Mesodermal cell (in vitro differentiated cells): ENCODE results near the gene SP100.

ENCODE experiments used
- H3K27ac ChIP-seq: 2 replicates; pipeline ENCODE4 v1.7.0; 2013; ENCODE audit warnings: mild to moderate bottlenecking, low read depth, low read length, moderate library complexity; ENCODE audit not compliant: severe bottlenecking
- H3K36me3 ChIP-seq: 2 replicates; pipeline ENCODE4 v1.7.1; 2013; ENCODE audit warnings: mild to moderate bottlenecking, low read length, moderate library complexity; ENCODE audit not compliant: control insufficient read depth, insufficient read depth
- H3K4me1 ChIP-seq: one replicate; pipeline ENCODE4 v1.7.1; 2013; ENCODE audit warnings: mild to moderate bottlenecking, low read length; ENCODE audit not compliant: insufficient read depth, control insufficient read depth, poor library complexity, severe bottlenecking
- H3K4me3 ChIP-seq: 2 replicates; pipeline ENCODE4 v1.7.0; 2013; ENCODE audit warnings: low read length, control low read depth, mild to moderate bottlenecking; ENCODE audit not compliant: insufficient read depth, poor library complexity, severe bottlenecking; ENCODE audit errors: extremely low read depth
- H3K9me3 ChIP-seq: 2 replicates; pipeline ENCODE4 v1.7.1; 2013; ENCODE audit warnings: mild to moderate bottlenecking, low read length, moderate library complexity; ENCODE audit not compliant: control insufficient read depth
- WGBS, 2 experiments: methylation state at CpG; one replicate each; pipeline ENCODE4 v1.1.5; 2013; ENCODE audit warnings: missing lambda C conversion rate in 2 of 2; ENCODE audit not compliant: insufficient coverage in 2 of 2; 5-methylcytosine and 5-hydroxymethylcytosine counted together

SP100 gene

DNA sequence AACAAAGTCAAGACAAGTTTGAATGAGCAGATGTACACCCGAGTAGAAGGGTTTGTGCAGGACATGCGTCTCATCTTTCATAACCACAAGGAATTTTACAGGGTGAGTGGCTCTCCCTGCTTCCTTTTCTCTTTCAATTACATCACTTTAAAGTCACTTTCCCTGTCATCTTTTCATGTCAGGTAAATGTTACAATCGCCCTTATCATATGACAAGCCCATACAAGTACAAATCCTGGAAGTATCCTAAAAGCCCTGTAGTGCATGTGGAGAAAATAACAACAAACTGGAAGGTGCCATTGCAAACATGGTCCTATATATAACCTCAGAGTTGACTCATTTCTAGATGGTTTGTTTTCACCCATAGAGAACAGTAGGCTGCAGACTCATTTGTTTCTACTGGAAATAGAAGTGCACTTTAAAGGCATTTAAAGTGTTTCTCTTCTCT is 126.0 kb downstream of the SP100 start:
- H3K9me3 ChIP-seq = no peaks in the 10 kb centered on the region
- no peak overlapping the region for H3K27ac ChIP-seq
- no peak overlapping the region for H3K4me3 ChIP-seq
- H3K4me1 ChIP-seq = peaks cover 2% of the 10 kb centered on the region
- no peaks in the 10 kb centered on the region for H3K36me3 ChIP-seq
- 67 to 76% methylated on average over 2 to 3 of the region's 3 CpGs for WGBS, 2 experiments

DNA sequence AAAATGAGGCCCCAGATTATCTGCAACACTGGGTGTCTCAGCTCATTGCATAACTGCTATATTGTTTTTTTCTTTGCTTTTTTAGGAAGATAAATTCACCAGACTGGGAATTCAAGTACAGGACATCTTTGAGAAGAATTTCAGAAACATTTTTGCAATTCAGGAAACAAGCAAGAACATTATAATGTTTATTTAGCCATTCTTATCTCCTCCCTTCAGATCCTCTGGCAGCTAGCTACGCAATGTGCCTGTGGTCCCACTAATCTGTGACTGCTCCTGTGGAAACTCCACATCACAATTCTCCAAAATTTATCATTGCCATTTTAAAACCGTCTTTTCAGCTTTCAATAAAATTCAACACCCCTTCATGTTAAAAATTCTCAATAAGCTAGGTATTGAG is 126.8 kb downstream of the SP100 start:
- no peaks in the 10 kb centered on the region for H3K36me3 ChIP-seq
- H3K9me3 ChIP-seq = no peaks in the 10 kb centered on the region
- no peak overlapping the region for H3K27ac ChIP-seq
- WGBS, 2 experiments = 83 to 100% methylated on average over 1 to 2 of the region's 2 CpGs
- H3K4me1 ChIP-seq = peaks cover 2% of the 10 kb centered on the region
- H3K4me3 ChIP-seq = no peak overlapping the region

DNA sequence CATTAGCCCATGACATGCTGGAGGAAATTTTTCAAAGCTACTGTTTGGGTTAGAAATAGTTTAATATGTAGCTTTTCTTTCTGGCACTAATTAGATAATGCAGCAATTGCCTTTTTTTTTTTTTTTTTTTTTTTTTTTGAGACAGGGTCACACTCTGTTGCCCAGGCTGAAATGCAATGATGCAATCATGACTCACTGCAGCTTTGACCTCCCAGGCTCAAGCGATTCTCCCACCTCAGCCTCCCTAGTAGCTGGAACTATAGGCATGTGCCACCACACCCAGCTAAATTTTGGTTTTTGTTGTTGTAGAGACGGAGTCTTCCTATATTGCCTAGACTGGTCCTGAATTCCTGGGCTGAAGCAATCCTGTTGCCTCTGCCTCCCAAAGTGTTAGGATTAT is 136.2 kb downstream of the SP100 start:
- H3K9me3 ChIP-seq = no peaks in the 10 kb centered on the region
- whole genome bisulfite sequencing, 2 experiments = 100% methylated on average over 1 of the region's 2 CpGs; no CpG with 5 or more reads in 1 of the 2 experiments

DNA sequence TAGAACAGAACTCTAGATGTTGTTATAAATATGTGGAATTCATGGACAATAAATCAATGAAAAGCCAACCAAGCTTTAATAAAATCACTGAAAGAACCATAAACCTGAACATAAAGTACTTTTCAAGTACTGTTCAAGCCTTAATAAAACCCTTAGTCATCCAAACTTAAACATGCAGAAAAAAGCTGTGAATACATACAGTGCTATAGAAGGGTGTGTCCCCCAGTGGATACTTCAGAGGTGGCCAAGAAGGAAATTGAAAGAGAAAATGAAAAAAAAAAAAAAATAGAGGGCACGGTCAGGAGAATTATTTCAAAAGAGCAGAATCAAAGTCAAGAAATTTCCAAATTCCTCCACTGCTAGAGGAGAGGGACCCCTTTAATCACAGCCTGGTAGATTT is 141.1 kb downstream of the SP100 start:
- 83% methylated on average over 1 of the region's 1 CpG; no CpG with 5 or more reads in 1 of the 2 experiments for WGBS, 2 experiments
- Histone ChIP-seq H3K4me3 (no peak overlapping the region), H3K36me3 (no peaks in the 10 kb centered on the region), H3K27ac (no peak overlapping the region), H3K4me1 (no peaks in the 10 kb centered on the region), H3K9me3 (no peaks in the 10 kb centered on the region)

More for the DNA sequence above, 136.2 kb downstream of the SP100 start:
- Histone ChIP-seq H3K36me3 (no peaks in the 10 kb centered on the region), H3K4me3 (no peak overlapping the region), H3K4me1 (no peaks in the 10 kb centered on the region), H3K27ac (no peak overlapping the region)

DNA sequence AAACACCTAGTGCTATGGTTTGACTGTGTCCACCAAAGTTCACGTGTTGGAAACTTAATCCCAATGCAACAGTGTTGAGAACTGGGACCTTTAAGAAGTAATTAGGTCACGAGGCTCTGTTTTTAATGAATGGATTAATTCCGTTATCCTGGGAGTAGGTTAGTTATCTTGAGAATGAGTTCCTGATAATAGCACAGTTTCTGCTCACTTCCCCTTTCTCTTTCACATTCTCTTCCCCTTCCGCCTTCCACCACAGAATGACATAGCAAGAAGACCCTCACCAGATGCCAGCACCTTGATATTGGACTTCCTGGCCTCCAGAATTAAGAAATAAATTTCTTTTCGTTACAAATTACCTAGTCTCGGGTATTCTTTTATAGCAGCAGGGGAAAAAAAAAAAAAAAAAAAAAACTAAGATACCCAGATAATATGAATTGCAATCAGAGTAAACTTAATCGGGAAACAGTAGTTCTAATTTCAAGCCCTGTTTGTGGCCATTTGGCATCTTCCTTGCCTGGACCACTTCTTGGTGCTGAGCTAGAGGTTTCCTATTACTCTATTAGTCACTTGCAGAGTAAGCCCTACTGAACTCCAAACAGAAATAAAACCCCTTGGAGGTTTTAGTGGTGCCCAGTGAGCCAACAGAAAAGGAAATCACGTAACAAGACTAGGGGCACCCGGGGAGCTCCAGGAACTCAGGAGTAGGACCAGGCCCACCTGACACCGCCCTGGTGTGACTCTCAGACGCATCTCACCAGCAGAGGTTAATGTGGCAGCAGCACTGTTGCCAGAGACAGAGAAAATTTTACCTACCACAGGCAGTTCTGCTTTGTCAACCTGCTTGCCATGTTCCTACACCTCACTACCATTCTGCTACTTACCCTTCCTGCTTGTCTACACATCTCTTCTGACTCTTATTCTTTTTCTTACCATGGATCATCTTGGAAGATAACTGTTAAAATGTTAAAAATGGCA is 149.1 kb downstream of the SP100 start:
- no peak overlapping the region for H3K4me3 ChIP-seq
- no peaks in the 10 kb centered on the region for H3K4me1 ChIP-seq
- H3K36me3 ChIP-seq = no peaks in the 10 kb centered on the region
- no peaks in the 10 kb centered on the region for H3K9me3 ChIP-seq
- WGBS, 2 experiments = 86 to 89% methylated on average over 7 to 8 of the region's 11 CpGs
- H3K27ac ChIP-seq = no peak overlapping the region

DNA sequence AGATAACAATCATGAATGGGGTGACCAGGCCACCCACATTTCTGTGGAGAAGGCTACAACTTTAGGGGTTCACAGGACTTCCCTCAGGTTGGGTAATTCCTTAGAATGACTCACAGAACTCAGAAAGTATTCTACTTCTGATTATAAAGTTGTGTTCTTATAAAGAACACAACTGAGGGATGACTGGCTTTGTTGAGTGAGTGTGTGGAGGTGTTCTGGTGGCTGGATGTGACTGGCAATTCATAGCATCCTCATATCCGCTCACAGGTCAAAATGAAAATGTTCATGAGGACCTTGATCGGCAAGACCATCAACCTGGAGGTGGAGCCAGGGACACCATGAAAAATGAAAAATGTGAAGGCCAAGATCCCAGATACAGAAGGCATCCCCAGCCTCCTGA is 153.3 kb downstream of the SP100 start:
- Histone ChIP-seq H3K4me3 (no peak overlapping the region), H3K4me1 (no peaks in the 10 kb centered on the region), H3K36me3 (no peaks in the 10 kb centered on the region), H3K9me3 (peaks cover 6% of the 10 kb centered on the region), H3K27ac (no peak overlapping the region)
- WGBS, 2 experiments = 89 to 100% methylated on average over 2 of the region's 2 CpGs

DNA sequence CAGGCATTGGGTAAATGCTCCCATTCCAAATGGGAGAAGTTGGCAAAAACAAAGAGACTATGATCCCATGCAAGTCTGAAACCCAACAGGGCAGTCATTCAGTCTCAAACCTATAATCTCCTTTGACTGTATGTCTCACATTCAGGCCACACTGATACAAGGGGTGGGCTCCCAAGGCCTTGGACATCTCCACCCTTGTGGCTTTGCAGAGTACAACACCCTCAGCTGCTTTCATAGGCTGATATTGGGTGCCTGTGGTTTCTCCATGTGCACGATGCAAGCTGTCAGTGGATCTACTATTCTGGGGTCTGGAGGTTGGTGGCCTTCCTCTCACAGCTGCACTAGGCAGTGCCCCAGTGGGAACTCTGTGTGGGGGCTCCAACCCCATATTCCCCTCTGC is 155.0 kb downstream of the SP100 start:
- Histone ChIP-seq H3K27ac (no peak overlapping the region), H3K9me3 (peaks cover 6% of the 10 kb centered on the region), H3K4me1 (no peaks in the 10 kb centered on the region), H3K4me3 (no peak overlapping the region), H3K36me3 (no peaks in the 10 kb centered on the region)
- WGBS, 2 experiments = 80% methylated on average over 1 of the region's 1 CpG; no CpG with 5 or more reads in 1 of the 2 experiments

DNA sequence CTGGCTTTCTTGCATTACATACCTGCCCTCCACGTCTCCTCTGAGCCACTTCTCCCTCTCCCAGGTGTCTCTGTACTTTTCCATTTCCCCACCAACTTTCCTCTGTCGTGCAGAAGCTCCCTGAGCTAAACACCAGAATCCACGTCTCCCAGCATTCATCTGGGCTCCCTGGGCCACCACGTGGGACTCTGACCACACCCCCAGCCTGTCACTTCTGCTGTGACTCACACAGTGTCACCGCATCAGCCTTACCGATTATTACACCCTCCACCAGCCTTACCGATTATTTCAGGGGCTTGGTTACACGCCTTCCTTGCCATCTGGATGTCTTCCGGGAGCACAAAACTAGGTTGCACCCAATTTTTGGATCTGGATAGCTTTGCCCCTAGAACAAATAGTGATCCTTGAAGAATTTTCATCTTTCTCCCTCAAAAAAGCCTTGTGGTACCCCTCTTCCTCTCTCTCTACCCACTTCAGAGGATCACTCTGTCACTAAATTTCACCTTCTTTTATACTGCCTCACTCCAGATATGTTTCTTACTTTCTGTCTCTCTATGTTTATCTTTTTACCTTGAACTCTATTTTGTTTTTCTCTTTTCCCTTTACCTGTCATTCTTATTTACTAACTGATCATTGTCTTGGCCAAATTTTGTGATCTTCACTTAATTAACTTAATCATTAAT is 159.8 kb downstream of the SP100 start:
- Histone ChIP-seq H3K4me1 (no peaks in the 10 kb centered on the region), H3K9me3 (peaks cover 6% of the 10 kb centered on the region), H3K4me3 (no peak overlapping the region), H3K27ac (no peak overlapping the region), H3K36me3 (no peaks in the 10 kb centered on the region)
- 78 to 79% methylated on average over 9 of the region's 9 CpGs for WGBS, 2 experiments

DNA sequence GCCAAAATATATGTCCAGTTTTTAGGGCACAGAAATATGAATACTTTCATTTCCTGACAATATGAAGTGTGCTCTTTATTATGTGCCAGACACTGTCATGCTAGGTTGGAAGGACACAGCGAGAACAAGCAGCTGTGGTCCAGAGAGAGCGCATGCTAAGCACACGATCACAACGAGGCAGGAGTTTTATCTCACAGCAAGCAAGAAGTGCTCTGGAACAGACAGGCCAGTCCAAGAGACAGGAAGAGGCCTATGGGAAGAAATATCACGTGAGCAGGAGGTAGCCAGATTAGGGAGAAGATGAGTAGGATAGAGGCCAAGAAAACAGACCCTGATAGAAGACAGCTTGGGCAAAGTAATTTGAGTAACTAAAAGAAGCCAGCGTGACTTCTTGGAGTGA is 161.1 kb downstream of the SP100 start:
- Histone ChIP-seq H3K9me3 (no peaks in the 10 kb centered on the region), H3K27ac (no peak overlapping the region), H3K36me3 (no peaks in the 10 kb centered on the region), H3K4me1 (no peaks in the 10 kb centered on the region), H3K4me3 (no peak overlapping the region)
- WGBS, 2 experiments = 89 to 98% methylated on average over 5 to 6 of the region's 6 CpGs

DNA sequence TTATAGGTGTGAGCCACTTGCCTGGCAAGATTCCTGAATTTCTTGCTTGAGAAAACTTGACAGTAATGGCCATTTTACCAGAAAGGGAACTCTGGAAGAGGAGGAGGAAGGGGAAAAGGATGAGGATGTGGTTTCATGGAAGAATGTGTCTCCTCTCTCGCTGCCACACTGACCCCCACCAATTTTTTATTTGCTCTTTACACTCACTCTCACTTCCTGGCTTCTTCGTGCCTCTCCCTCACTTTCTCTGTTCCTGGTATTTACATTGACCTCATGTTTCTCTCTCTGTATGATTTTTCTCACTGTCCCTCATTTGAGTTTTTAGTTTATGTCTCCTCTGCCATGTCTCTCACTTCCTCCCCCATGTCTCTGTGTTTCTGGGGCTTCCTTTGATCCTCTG is 162.1 kb downstream of the SP100 start:
- no peaks in the 10 kb centered on the region for H3K4me1 ChIP-seq
- H3K4me3 ChIP-seq = no peak overlapping the region
- no peak overlapping the region for H3K27ac ChIP-seq
- no peaks in the 10 kb centered on the region for H3K9me3 ChIP-seq
- no peaks in the 10 kb centered on the region for H3K36me3 ChIP-seq
- WGBS, 2 experiments = 36 to 50% methylated on average over 2 of the region's 2 CpGs
